BE2C (cell line): ENCODE results near the gene ECHS1.

Experiments
- DNase-seq: peaks from one replicate; pipeline ENCODE4 v3.0.0-alpha.2; 2020
- H3K27me3 ChIP-seq: fragments of 250-450 bp; sonication (Bioruptor Pico); 2 replicates; pipeline ENCODE4 v1.5.1; 2020; ENCODE audit warnings: mild to moderate bottlenecking
- H3K36me3 ChIP-seq: fragments of 250-450 bp; sonication (Bioruptor Pico); 2 replicates; pipeline ENCODE4 v1.5.1; 2020; ENCODE audit warnings: mild to moderate bottlenecking
- H3K4me1 ChIP-seq: fragments of 250-450 bp; sonication (Bioruptor Pico); 2 replicates; pipeline ENCODE4 v1.5.1; 2020
- H3K4me3 ChIP-seq: 2 replicates; pipeline ENCODE4 v1.5.1; 2011; ENCODE audit warnings: low read depth, low read length
- H3K9me3 ChIP-seq: fragments of 250-450 bp; sonication (Bioruptor Pico); 2 replicates; pipeline ENCODE4 v1.5.1; 2020
- CTCF ChIP-seq: IDR thresholded peaks from 2 replicates; pipeline ENCODE4 v1.5.1; 2012; ENCODE audit warnings: mild to moderate bottlenecking, low read depth, low read length

The ECHS1 gene

DNA sequence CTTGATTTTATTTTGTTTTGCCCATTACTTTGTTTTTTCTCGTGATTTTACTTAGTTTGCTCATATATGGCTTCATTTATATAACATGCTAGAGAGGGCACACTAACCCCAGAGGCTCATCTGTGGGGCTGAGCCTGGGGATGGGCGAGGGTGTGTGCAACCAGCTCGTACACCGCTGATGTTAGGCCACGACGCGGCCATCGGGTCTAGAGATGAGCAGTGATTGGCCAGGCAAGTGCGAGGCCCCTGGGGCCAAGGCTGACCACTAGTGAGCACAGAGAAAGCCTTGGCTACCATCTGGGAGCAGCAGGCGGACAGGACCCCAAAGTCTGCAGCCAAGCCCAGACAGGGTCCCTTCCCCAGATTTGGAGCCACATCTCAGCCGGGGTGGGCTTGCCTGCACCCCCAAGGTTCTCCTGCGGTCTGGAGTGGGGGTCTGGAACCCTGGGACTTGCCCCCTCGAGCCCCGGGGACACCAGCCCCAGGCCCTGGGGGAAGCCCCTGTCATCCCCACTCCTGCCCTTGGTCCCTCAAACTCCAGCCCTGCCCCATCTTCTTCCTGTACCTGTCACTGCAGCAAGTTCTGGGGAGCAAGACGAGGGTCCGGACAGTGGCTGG is 19.1 kb downstream of the ECHS1 start:
- no peaks in the 10 kb centered on the region for H3K36me3 ChIP-seq
- no peak for TF ChIP-seq CTCF
- DNase-seq = no peak
- H3K4me3 ChIP-seq = no peak overlapping the region
- H3K4me1 ChIP-seq = no peaks in the 10 kb centered on the region
- no peaks in the 10 kb centered on the region for H3K27me3 ChIP-seq
- no peaks in the 10 kb centered on the region for H3K9me3 ChIP-seq

DNA sequence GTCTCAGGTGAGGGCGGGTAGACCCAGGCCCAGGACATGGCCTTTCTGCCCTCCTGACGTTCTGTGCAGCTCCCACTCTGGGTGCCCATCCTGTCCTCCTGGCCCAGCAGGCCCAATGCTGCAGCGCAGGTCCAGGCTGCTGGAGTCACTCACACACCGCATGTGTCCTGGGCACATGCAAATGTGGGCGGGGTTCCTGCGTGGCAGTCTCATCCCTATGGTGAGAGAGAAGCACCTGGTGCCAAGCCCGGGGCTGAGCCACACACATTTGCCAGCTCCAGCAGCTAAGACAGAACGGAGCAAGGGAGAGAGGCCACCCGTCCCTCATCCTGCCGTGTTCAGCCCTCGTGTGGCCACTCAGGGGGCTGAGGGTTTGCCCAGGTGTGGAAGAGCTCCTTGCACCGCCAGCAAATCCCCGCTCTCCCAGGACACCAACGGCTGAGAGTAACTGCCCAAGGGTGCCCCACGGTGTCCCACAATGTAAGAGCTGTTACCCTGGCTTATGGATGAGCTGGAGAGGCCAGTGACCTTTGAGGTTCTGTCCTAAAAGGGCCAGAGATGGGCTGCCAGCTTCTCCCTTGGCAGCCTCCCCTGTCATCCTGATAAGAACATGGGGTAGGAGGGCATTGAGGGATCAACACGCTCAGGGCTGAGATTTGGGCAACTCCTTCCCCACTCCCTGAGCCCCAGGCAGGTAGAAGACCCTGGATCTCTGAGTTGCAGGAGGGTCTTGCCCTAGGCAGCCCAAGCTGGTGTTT is 19.8 kb downstream of the ECHS1 start:
- H3K36me3 ChIP-seq = no peaks in the 10 kb centered on the region
- H3K4me3 ChIP-seq = no peak overlapping the region
- no peaks in the 10 kb centered on the region for H3K4me1 ChIP-seq
- no peak for TF ChIP-seq CTCF
- DNase-seq = no peak
- H3K9me3 ChIP-seq = no peaks in the 10 kb centered on the region
- no peaks in the 10 kb centered on the region for H3K27me3 ChIP-seq

DNA sequence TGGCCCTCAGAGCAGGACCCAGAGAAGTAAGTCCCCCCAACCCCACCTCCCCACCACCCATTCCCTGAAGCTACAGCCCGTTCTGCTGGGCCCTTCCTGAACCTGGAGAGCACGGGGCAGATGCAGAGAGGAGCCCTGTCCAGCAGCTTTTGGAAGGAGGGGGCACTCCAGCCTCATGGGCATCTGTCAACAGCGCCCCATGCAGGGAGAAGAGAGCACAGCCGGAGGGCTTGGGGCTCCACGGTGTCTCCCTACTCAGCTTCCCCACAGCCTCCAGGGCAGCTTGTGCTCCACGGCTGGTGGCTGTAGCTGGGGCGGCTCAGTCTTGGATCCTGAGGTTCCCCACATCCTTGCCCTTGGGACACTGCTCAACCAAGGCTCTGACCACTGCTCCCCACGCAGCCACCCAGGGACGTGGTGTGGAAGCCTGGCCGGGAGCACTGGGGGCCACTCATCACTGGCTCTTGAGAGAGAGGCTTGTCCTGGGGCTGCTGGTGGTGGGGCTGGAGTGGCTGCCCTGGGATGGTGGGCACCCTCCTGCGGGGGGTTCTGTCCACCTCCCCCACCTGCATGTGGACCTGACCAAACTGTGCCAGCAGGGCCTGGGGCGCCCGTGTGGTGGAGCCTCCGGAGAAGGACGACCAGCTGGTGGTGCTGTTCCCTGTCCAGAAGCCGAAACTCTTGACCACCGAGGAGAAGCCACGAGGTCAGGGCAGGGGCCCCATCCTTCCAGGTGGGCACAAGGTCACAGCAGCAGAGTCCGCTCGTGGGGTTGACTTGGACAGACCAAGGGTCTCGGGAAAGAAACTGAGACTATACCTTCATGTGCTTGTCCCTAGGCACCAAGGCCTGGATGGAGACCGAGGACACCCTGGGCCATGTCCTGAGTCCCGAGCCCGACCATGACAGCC is 21.5 kb downstream of the ECHS1 start:
- H3K27me3 ChIP-seq = no peaks in the 10 kb centered on the region
- no peak for DNase-seq
- H3K4me3 ChIP-seq = no peak overlapping the region
- H3K9me3 ChIP-seq = no peaks in the 10 kb centered on the region
- no peak for TF ChIP-seq CTCF
- no peaks in the 10 kb centered on the region; the same call in 1 of the 2 replicates for H3K4me1 ChIP-seq
- H3K36me3 ChIP-seq = no peaks in the 10 kb centered on the region

DNA sequence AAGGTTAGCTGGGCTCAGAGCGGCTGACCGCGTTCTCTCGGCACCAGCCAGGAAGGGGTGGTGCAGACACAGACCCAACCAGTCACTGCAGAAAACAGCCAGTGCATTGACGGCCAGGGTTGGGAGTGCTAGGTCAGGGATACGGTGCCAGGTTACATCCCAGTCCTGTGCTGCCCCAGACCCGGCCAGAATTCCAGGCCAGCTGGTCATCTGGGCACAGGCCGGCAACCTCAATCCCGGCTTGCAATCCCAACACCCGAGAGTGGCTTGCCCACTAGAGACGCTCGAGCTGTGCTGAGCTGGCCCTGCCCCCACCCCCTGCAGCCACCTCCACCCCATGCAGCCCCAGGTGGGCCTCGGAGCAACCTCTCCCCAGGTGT is 22.2 kb downstream of the ECHS1 start:
- Histone ChIP-seq H3K9me3 (no peaks in the 10 kb centered on the region), H3K27me3 (no peaks in the 10 kb centered on the region), H3K4me3 (no peak overlapping the region), H3K36me3 (no peaks in the 10 kb centered on the region), H3K4me1 (no peaks in the 10 kb centered on the region; the same call in 1 of the 2 replicates)
- no peak for DNase-seq
- TF ChIP-seq CTCF = no peak

GRCh38 chr10:133350283-133350949 is 22.7 kb downstream of the ECHS1 start:
- no peak for DNase-seq
- Histone ChIP-seq H3K36me3 (no peaks in the 10 kb centered on the region), H3K4me1 (no peaks in the 10 kb centered on the region; the same call in 1 of the 2 replicates), H3K27me3 (no peaks in the 10 kb centered on the region), H3K4me3 (no peak overlapping the region), H3K9me3 (no peaks in the 10 kb centered on the region)
- no peak for TF ChIP-seq CTCF
